Activated T-helper 1 cell treated with anti-CD3 and anti-CD28 coated beads, Interleukin-2, amount 50 U/mL, for 16 hours (primary cell): ENCODE measurements around the gene AMER3.
A peak's percentile ranks its signal among the peaks of the same experiment; 100 is the strongest.

Source experiments
- DNase-seq, 2 donors: peaks; one replicate each; pipeline ENCODE4 v3.0.0-alpha.2; 2020; ENCODE audit warnings: low read depth in 1 of 2, low spot score in 1 of 2

AMER3 gene

GRCh38 chr2:130778781-130779180, 23.4 kb downstream of the AMER3 start:
- DNase-seq: no peak

- no peak for DNase-seq
Observed at GRCh38 chr2:130785466-130786055, 30.2 kb downstream of the AMER3 start.

GRCh38 chr2:130786076-130786475, 30.7 kb downstream of the AMER3 start:
- DNase-seq: no peak

- DNase-seq: no peak
Observed at GRCh38 chr2:130787841-130788240, 32.5 kb downstream of the AMER3 start.

GRCh38 chr2:130790312-130790711, 35.0 kb downstream of the AMER3 start:
- DNase-seq: no peak

GRCh38 chr2:130790804-130791616, 35.7 kb downstream of the AMER3 start:
- no peak for DNase-seq

GRCh38 chr2:130791617-130791939, 36.2 kb downstream of the AMER3 start:
- no peak for DNase-seq

GRCh38 chr2:130795431-130795830, 40.1 kb downstream of the AMER3 start:
- DNase-seq: no peak

- DNase-seq: no peak
Observed at GRCh38 chr2:130796290-130796689, 41.0 kb downstream of the AMER3 start.

- peak; percentile 88 to 89 for DNase-seq
Observed at GRCh38 chr2:130797493-130798435, 42.4 kb downstream of the AMER3 start.

- DNase-seq: no peak
Observed at GRCh38 chr2:130798472-130799218, 43.3 kb downstream of the AMER3 start.

GRCh38 chr2:130799295-130799694, 44.0 kb downstream of the AMER3 start:
- DNase-seq: no peak

- no peak for DNase-seq
Observed at GRCh38 chr2:130805613-130806012, 50.3 kb downstream of the AMER3 start.

- DNase-seq: no peak
Observed at GRCh38 chr2:130806370-130806769, 51.0 kb downstream of the AMER3 start.

- no peak for DNase-seq
Observed at GRCh38 chr2:130807659-130808385, 52.5 kb downstream of the AMER3 start.

GRCh38 chr2:130808482-130809268, 53.3 kb downstream of the AMER3 start:
- DNase-seq: no peak

- DNase-seq: no peak
Observed at GRCh38 chr2:130810490-130810889, 55.1 kb downstream of the AMER3 start.

- DNase-seq: no peak
Observed at GRCh38 chr2:130813722-130814121, 58.4 kb downstream of the AMER3 start.

- DNase-seq: no peak
Observed at GRCh38 chr2:130814931-130815680, 59.8 kb downstream of the AMER3 start.
